Measurements from ENCODE around the gene RER1. TPM values are rescaled to one million over a fixed set of nuclear protein-coding genes. Genes with fewer than 3 reads are reported as not detected.
A peak's percentile ranks its signal among the peaks of the same experiment; 100 is the strongest.

Gene RER1
- total RNA-seq, 1 donor from 2014 or later = 93.0 TPM

DNA sequence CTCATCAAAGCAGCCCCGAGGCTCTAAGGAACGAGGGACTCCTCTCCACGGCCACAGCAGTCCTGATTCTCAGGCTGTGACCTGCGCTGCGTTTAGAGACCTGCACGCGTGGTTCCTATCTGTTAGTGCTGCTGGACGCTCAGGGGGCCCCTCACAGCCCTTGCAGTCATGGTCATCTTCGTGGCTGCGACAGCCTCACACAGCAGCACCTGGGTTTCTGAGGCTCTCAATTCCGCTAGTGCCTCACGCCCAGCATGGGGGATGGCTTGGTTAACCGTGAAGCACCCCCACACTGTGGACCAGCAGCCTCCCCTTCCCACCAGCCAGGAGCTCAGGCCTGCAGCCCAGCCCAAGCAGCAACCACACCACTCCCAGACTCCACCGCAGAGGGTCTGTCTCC is 8.1 kb upstream of the RER1 start:
- H3K9me3 Mint-ChIP-seq (ENCODE audit: unreplicated experiment) = peaks cover 6% of the 10 kb centered on the region
- H3K27me3 Mint-ChIP-seq (ENCODE audit: unreplicated experiment) = peaks cover 6% of the 10 kb centered on the region
- peaks cover 5% of the 10 kb centered on the region for H3K36me3 Mint-ChIP-seq (ENCODE audit: unreplicated experiment)
- peak overlapping the region; percentile 17 for H3K4me3 Mint-ChIP-seq (ENCODE audit: unreplicated experiment)
- H3K4me1 Mint-ChIP-seq (ENCODE audit: low read depth, unreplicated experiment) = peaks cover 29% of the 10 kb centered on the region
- TF ChIP-seq, protein P1, sequence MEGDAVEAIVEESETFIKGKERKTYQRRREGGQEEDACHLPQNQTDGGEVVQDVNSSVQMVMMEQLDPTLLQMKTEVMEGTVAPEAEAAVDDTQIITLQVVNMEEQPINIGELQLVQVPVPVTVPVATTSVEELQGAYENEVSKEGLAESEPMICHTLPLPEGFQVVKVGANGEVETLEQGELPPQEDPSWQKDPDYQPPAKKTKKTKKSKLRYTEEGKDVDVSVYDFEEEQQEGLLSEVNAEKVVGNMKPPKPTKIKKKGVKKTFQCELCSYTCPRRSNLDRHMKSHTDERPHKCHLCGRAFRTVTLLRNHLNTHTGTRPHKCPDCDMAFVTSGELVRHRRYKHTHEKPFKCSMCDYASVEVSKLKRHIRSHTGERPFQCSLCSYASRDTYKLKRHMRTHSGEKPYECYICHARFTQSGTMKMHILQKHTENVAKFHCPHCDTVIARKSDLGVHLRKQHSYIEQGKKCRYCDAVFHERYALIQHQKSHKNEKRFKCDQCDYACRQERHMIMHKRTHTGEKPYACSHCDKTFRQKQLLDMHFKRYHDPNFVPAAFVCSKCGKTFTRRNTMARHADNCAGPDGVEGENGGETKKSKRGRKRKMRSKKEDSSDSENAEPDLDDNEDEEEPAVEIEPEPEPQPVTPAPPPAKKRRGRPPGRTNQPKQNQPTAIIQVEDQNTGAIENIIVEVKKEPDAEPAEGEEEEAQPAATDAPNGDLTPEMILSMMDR (IDR thresholded peaks at IDR 0.05; ENCODE audit: partially characterized antibody, unreplicated experiment) = no peak
- peak; percentile 16 for DNase-seq
- peak overlapping the region; percentile 78 for H3K27ac Mint-ChIP-seq (ENCODE audit: unreplicated experiment)

DNA sequence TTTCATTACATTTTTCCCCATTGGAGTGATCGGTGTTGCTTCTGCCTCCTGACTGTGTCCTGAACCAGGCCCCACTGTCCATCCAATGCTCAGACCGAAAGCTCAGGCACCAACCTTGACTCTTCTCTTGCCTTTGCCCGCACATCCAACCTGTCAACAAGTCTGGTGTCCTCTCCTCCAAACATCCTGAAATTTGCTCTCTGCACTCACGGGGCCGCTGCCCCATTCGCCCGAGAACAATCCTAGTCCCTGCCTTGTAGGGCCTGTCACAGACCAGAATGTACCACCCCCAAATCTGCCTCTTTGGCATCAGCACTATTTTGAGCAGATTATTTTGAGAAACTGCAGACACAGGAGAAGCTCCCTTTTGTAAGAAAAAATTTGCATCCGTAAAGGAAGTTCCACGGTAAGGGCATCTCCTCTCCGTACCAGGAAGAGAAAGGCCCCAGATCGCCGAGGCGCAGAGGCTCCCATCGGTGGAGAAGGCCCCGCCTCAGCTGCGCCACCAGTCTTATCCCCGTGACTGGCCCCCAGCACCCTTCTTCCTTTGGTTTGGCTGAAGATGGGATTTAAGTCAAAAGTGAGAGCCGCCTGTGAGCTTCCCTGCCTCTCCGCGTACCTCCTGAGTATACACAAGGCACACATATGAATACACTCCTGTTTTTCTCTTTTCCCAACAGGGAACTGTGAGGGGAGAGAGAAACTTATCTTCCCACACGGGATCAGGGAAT is 7.3 kb upstream of the RER1 start:
- Mint-ChIP-seq H3K4me1 (ENCODE audit: low read depth, unreplicated experiment) (peaks cover 24% of the 10 kb centered on the region), H3K4me3 (ENCODE audit: unreplicated experiment) (peak overlapping the region; percentile 17), H3K27ac (ENCODE audit: unreplicated experiment) (peak overlapping the region; percentile 78)

DNA sequence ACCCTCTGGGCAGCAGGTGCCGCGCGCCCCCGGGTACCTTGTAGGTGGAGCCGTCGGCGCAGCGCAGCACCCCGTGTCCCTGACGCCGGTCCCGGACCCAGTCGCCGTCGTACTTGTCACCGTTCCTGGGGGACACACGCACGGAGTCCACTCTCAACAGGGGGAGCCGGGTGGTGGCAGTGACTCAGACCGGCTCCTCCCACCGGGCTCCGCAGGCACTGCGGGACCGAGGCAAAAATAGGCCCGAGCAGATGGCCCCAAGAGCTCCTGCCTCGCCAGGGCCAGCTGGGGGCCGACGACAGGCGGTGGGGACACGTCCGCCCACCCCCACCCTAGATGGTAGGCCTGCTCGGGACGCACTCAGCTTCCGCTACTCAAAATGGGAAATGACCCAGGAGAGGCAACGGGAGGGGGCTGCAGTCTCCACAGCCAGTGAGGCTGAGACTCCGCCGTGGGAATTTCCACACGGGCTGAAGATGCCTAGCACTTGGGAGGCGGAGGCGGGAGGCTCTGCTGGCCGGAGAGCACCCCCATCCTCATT is 6.6 kb upstream of the RER1 start:
- DNase-seq = peak; percentile 69
- H3K27me3 Mint-ChIP-seq (ENCODE audit: unreplicated experiment) = peaks cover 3% of the 10 kb centered on the region
- TF ChIP-seq, protein P1 (IDR thresholded peaks at IDR 0.05; ENCODE audit: partially characterized antibody, unreplicated experiment) = no peak
- peaks cover 5% of the 10 kb centered on the region for H3K9me3 Mint-ChIP-seq (ENCODE audit: unreplicated experiment)
- peaks cover 5% of the 10 kb centered on the region for H3K36me3 Mint-ChIP-seq (ENCODE audit: unreplicated experiment)
- H3K27ac Mint-ChIP-seq (ENCODE audit: unreplicated experiment) = peak overlapping the region; percentile 65
- peak overlapping the region; percentile 66 for H3K4me3 Mint-ChIP-seq (ENCODE audit: unreplicated experiment)
- peaks cover 24% of the 10 kb centered on the region for H3K4me1 Mint-ChIP-seq (ENCODE audit: low read depth, unreplicated experiment)

More for the DNA sequence above, 7.3 kb upstream of the RER1 start:
- Mint-ChIP-seq H3K9me3 (ENCODE audit: unreplicated experiment) (peaks cover 5% of the 10 kb centered on the region), H3K27me3 (ENCODE audit: unreplicated experiment) (peaks cover 3% of the 10 kb centered on the region), H3K36me3 (ENCODE audit: unreplicated experiment) (peaks cover 5% of the 10 kb centered on the region)
- DNase-seq = peak; percentile 14
- TF ChIP-seq, protein P1 (IDR thresholded peaks at IDR 0.05; ENCODE audit: partially characterized antibody, unreplicated experiment) = no peak

DNA sequence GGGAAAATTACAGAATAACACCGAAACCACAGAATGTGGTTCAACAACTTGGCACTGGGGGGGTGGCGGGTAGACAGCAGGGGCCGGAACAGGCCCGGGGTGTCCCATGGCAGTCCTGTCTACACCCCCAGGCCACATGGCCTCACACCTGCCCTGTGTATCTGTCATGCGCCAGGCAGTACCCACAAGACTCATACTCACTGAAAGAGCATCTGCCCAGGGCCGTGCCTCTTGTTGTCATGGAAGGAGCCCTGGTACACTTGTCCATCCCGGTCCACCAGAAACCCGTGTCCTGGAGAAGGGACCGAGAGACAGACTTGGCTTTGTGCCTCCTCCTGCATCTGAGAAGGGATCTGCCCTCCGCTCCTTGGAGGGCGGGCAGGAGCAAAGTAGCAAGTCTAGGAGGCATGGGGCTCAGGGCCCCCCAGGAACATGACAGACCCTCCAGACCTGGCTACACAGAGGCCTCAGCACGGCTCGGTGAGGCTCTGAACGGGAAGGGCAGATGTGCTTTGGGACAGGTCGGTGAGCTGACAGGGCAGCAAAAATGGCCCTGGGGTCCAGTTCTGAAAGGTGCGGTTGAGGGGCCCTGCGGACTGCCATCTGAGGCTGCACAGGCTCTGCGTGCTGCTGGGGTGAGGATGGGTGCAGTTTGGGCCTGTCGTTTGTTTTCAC is 5.9 kb upstream of the RER1 start:
- H3K36me3 Mint-ChIP-seq (ENCODE audit: unreplicated experiment) = peaks cover 5% of the 10 kb centered on the region
- peak overlapping the region; percentile 66 for H3K4me3 Mint-ChIP-seq (ENCODE audit: unreplicated experiment)
- H3K27me3 Mint-ChIP-seq (ENCODE audit: unreplicated experiment) = peaks cover 4% of the 10 kb centered on the region
- H3K9me3 Mint-ChIP-seq (ENCODE audit: unreplicated experiment) = peaks cover 5% of the 10 kb centered on the region
- peak; percentile 16 for DNase-seq
- TF ChIP-seq, protein P1 (IDR thresholded peaks at IDR 0.05; ENCODE audit: partially characterized antibody, unreplicated experiment) = no peak
- H3K27ac Mint-ChIP-seq (ENCODE audit: unreplicated experiment) = peak overlapping the region; percentile 65
- H3K4me1 Mint-ChIP-seq (ENCODE audit: low read depth, unreplicated experiment) = peaks cover 24% of the 10 kb centered on the region

Measured in glutamatergic neuron (in vitro differentiated cells).